Spleen (tissue), 7 donors: ENCODE results near the gene ADCK1.

ENCODE experiments used
- POLR2A ChIP-seq, 3 donors: fragments of 450-650 bp; IDR thresholded peaks; one replicate each; pipeline ENCODE4 v1.5.1; 2017; ENCODE audit warnings: antibody characterized with exemption in 3 of 3, mild to moderate bottlenecking in 1 of 3
- TF ChIP-seq, protein P1 (sequence below), 11 experiments: fragments of 200-600 bp in 7 of 11; fragments of 450-650 bp in 4 of 11; sonication (generic) in 4 of 11; IDR thresholded peaks in 8 of 11; conservative IDR thresholded peaks in 3 of 11; 1 replicate in 7 of 11; 2 replicates in 4 of 11; pipeline versions ENCODE4 v1.4.0 to v1.8.0; 2016 to 2021; ENCODE audit warnings: antibody characterized with exemption in 11 of 11, inconsistent platforms in 4 of 11, mild to moderate bottlenecking in 1 of 11
- donor health status: DM: no; HTN: no; CAD: no; lungs with moderate emphysema.
- donor health status: DM: no; HTN: no; CAD: no.
- donor health status: DM: no; HTN: no; CAD: no.

DNA sequence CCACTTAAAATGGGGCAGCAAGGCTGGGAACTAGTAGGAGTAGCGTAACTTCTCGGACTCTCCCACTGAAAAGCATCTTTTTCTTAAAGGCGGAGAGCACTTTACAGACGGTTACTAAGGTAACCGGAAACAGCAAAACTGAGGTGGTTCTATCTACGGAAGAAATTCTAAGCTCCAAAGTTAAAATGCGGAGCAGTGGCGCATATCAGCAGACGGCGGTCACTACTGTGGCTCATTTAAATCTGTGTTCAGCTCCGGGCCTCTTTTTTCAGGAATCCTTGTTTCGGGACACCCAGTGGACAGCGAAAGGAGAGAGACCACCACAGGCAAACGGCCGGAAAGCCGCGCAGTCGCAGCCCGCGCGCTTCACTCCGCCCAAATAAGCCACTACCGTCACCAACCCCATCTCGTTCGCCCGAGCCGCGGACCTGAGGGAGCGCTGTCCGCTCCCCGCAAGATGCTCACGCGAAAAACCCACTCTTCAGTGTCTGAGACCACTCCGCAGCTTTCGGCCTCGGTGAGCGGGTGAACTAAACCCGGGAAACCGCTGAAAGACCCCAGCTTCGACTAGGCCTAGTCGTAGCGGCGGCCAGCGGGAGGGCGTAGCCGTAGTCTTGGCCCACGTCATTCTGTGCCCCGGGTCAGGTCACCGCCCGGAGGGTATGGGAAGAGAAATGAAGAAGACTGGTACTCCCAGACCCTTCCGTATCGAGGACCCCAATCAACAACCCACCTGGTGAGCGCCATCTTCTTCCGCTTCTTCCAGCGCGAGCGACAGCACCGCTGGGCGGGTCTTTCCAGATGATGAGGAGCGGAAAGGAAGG, 39.3 kb upstream of the ADCK1 start, which contains the start of gene SNW1:
- TF ChIP-seq POLR2A (IDR thresholded peaks at IDR 0.05), result peak in 1 of 3 donors; percentile 5
- TF ChIP-seq, protein P1, sequence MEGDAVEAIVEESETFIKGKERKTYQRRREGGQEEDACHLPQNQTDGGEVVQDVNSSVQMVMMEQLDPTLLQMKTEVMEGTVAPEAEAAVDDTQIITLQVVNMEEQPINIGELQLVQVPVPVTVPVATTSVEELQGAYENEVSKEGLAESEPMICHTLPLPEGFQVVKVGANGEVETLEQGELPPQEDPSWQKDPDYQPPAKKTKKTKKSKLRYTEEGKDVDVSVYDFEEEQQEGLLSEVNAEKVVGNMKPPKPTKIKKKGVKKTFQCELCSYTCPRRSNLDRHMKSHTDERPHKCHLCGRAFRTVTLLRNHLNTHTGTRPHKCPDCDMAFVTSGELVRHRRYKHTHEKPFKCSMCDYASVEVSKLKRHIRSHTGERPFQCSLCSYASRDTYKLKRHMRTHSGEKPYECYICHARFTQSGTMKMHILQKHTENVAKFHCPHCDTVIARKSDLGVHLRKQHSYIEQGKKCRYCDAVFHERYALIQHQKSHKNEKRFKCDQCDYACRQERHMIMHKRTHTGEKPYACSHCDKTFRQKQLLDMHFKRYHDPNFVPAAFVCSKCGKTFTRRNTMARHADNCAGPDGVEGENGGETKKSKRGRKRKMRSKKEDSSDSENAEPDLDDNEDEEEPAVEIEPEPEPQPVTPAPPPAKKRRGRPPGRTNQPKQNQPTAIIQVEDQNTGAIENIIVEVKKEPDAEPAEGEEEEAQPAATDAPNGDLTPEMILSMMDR (IDR thresholded peaks at IDR 0.05 in 8 of 11, conservative IDR thresholded peaks at IDR 0.05 in 3 of 11), result peak in 4 of 11 experiments; percentile 1 to 17 (median 6)
